Measurements from ENCODE around the gene STAT1.

STAT1 gene

GRCh38 chr2:191045141-191045540 is 31.2 kb upstream of the STAT1 start:
- H3K9me3 ChIP-seq (ENCODE audit: low read length), result no peaks in the 10 kb centered on the region
- H3K27me3 ChIP-seq (ENCODE audit: control insufficient read depth in 1 of 2, insufficient read depth in 2 of 2, low read length in 2 of 2), result no peaks in the 10 kb centered on the region
- H3K9ac ChIP-seq (ENCODE audit: low read length), result no peak overlapping the region
- H3K27ac ChIP-seq (ENCODE audit: low read depth, low read length), result no peak overlapping the region
- no peaks in the 10 kb centered on the region for H3K36me3 ChIP-seq (ENCODE audit: insufficient read depth, low read length)
- no peaks in the 10 kb centered on the region for H3K4me1 ChIP-seq (ENCODE audit: insufficient read depth, low read length)
- H3K4me3 ChIP-seq (ENCODE audit: low read depth in 1 of 2, low read length in 2 of 2), result no peak overlapping the region

DNA sequence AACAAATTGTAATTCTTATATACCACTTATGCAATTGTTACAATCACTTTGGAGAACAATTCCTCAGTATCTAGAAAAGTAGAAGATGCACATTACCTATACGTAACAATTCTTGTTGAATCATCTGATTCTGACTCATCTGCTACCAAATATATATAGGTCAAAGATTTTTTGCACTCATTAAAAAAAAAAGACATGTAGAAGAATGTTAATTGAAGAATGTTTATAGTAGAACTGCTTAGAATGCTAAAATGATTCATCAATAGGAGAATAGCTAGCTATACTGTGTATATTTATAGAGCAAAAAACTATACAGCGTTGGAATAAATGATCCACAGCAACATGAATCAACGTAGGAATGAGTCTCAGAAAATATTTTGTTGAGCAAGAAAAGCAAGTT is 29.5 kb upstream of the STAT1 start:
- Histone ChIP-seq H3K27ac (ENCODE audit: low read depth, low read length) (no peak overlapping the region), H3K4me1 (ENCODE audit: insufficient read depth, low read length) (no peaks in the 10 kb centered on the region), H3K9ac (ENCODE audit: low read length) (no peak overlapping the region), H3K27me3 (ENCODE audit: control insufficient read depth in 1 of 2, insufficient read depth in 2 of 2, low read length in 2 of 2) (no peaks in the 10 kb centered on the region), H3K36me3 (ENCODE audit: insufficient read depth, low read length) (no peaks in the 10 kb centered on the region), H3K4me3 (ENCODE audit: low read depth in 1 of 2, low read length in 2 of 2) (no peak overlapping the region), H3K9me3 (ENCODE audit: low read length) (no peaks in the 10 kb centered on the region)

DNA sequence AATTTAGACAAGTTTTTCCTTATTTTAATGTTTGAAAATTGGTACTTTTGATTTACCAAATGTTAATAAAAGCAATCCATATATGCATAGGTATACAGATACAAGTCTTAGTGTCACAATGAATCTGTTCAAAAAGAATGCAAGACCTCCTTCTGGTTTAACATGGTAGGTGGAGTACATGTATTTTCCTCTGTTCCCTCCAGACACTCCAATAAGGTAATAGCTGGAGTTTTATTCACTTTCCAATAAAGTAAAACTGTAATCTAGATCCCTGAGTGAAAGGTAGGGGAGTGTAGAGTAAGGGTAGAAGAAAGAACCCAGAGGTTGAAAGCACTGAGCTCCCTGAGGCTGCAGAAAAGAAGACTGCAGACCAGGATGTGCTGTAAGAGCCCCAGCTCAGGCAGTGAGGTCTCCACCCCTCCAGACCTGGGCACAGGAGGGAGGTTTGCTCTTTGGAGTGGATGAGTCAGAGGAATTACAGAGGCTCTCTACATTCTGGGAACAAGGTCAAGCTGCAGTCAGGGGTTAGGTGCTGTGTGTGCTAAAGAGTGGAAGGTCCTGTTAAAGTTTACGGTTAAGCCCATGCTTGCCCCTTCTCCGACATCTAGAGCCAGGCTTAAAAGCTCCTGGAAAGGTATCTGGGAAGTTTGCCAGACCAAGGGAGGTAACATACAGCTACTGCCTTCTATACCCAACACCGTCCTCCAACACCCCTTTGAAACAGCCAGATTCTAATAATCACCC is 27.6 kb upstream of the STAT1 start:
- Histone ChIP-seq H3K4me3 (ENCODE audit: low read depth in 1 of 2, low read length in 2 of 2) (no peak overlapping the region), H3K4me1 (ENCODE audit: insufficient read depth, low read length) (no peaks in the 10 kb centered on the region), H3K27me3 (ENCODE audit: control insufficient read depth in 1 of 2, insufficient read depth in 2 of 2, low read length in 2 of 2) (no peaks in the 10 kb centered on the region), H3K27ac (ENCODE audit: low read depth, low read length) (no peak overlapping the region), H3K36me3 (ENCODE audit: insufficient read depth, low read length) (no peaks in the 10 kb centered on the region), H3K9ac (ENCODE audit: low read length) (no peak overlapping the region), H3K9me3 (ENCODE audit: low read length) (no peaks in the 10 kb centered on the region)

GRCh38 chr2:191039616-191040015 is 25.6 kb upstream of the STAT1 start:
- Histone ChIP-seq H3K9ac (ENCODE audit: low read length) (no peak overlapping the region), H3K27me3 (ENCODE audit: control insufficient read depth in 1 of 2, insufficient read depth in 2 of 2, low read length in 2 of 2) (no peaks in the 10 kb centered on the region), H3K36me3 (ENCODE audit: insufficient read depth, low read length) (no peaks in the 10 kb centered on the region), H3K9me3 (ENCODE audit: low read length) (no peaks in the 10 kb centered on the region), H3K27ac (ENCODE audit: low read depth, low read length) (no peak overlapping the region), H3K4me1 (ENCODE audit: insufficient read depth, low read length) (no peaks in the 10 kb centered on the region), H3K4me3 (ENCODE audit: low read depth in 1 of 2, low read length in 2 of 2) (no peak overlapping the region)

GRCh38 chr2:191038741-191039140 is 24.8 kb upstream of the STAT1 start:
- H3K4me1 ChIP-seq (ENCODE audit: insufficient read depth, low read length), result no peaks in the 10 kb centered on the region
- no peak overlapping the region for H3K4me3 ChIP-seq (ENCODE audit: low read depth in 1 of 2, low read length in 2 of 2)
- no peak overlapping the region for H3K27ac ChIP-seq (ENCODE audit: low read depth, low read length)
- H3K36me3 ChIP-seq (ENCODE audit: insufficient read depth, low read length), result no peaks in the 10 kb centered on the region
- no peaks in the 10 kb centered on the region for H3K9me3 ChIP-seq (ENCODE audit: low read length)
- no peak overlapping the region for H3K9ac ChIP-seq (ENCODE audit: low read length)
- no peaks in the 10 kb centered on the region for H3K27me3 ChIP-seq (ENCODE audit: control insufficient read depth in 1 of 2, insufficient read depth in 2 of 2, low read length in 2 of 2)

DNA sequence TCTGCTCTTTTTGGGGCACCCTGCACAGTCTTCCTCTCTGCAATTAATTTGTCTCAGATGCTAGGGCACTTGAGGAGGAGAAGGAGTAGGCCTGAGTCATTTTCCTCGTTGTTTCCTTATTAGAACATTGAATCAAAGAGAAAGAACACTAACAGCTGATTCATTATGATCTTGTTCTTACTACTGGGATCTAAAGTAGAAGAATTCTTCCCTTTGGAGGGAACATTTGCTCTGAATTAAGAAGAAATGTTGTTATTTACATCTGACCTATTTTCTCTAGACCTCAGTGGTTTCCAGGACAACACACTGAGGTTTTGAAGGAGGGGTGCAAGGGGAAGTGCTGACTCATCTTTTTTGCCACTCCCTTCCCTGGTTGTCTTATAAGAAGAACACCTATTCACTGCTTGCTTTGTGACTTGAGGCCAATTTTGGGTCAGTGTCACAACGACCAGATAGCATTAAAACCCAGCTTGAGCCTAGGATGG is 24.3 kb upstream of the STAT1 start:
- Histone ChIP-seq H3K4me3 (ENCODE audit: low read depth in 1 of 2, low read length in 2 of 2) (no peak overlapping the region), H3K27ac (ENCODE audit: low read depth, low read length) (no peak overlapping the region), H3K9ac (ENCODE audit: low read length) (no peak overlapping the region), H3K4me1 (ENCODE audit: insufficient read depth, low read length) (no peaks in the 10 kb centered on the region), H3K9me3 (ENCODE audit: low read length) (no peaks in the 10 kb centered on the region), H3K27me3 (ENCODE audit: control insufficient read depth in 1 of 2, insufficient read depth in 2 of 2, low read length in 2 of 2) (no peaks in the 10 kb centered on the region), H3K36me3 (ENCODE audit: insufficient read depth, low read length) (no peaks in the 10 kb centered on the region)

GRCh38 chr2:191037351-191037750 is 23.4 kb upstream of the STAT1 start:
- Histone ChIP-seq H3K9me3 (ENCODE audit: low read length) (no peaks in the 10 kb centered on the region), H3K4me1 (ENCODE audit: insufficient read depth, low read length) (no peaks in the 10 kb centered on the region), H3K9ac (ENCODE audit: low read length) (no peak overlapping the region), H3K4me3 (ENCODE audit: low read depth in 1 of 2, low read length in 2 of 2) (no peak overlapping the region), H3K36me3 (ENCODE audit: insufficient read depth, low read length) (no peaks in the 10 kb centered on the region), H3K27me3 (ENCODE audit: control insufficient read depth in 1 of 2, insufficient read depth in 2 of 2, low read length in 2 of 2) (no peaks in the 10 kb centered on the region), H3K27ac (ENCODE audit: low read depth, low read length) (no peak overlapping the region)

DNA sequence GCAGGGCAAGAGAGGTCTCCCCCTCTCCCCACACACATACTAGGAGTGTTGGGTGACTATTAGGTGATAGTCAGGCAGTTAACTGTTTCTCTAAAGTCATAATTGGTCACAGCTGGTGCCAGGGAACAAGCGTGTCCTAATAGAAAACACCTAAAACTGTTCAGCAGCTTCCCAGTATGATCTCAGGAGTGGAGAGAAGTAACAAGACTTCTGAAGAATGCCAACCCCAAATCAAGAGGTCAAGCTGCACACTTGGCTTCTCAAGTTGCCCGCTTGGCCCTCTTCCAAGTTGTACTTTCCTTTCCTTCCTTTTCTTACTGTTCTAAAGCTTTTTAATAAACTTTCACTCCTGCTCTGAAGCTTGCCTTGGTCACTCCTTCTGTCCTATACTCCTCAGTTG is 22.4 kb upstream of the STAT1 start:
- Histone ChIP-seq H3K9me3 (ENCODE audit: low read length) (no peaks in the 10 kb centered on the region), H3K27ac (ENCODE audit: low read depth, low read length) (no peak overlapping the region), H3K9ac (ENCODE audit: low read length) (no peak overlapping the region)

GRCh38 chr2:191032588-191033429 is 18.8 kb upstream of the STAT1 start:
- Histone ChIP-seq H3K9me3 (ENCODE audit: low read length) (no peaks in the 10 kb centered on the region), H3K27me3 (ENCODE audit: control insufficient read depth in 1 of 2, insufficient read depth in 2 of 2, low read length in 2 of 2) (no peaks in the 10 kb centered on the region), H3K27ac (ENCODE audit: low read depth, low read length) (no peak overlapping the region), H3K4me1 (ENCODE audit: insufficient read depth, low read length) (no peaks in the 10 kb centered on the region), H3K4me3 (ENCODE audit: low read depth in 1 of 2, low read length in 2 of 2) (no peak overlapping the region), H3K36me3 (ENCODE audit: insufficient read depth, low read length) (no peaks in the 10 kb centered on the region), H3K9ac (ENCODE audit: low read length) (no peak overlapping the region)

More for the DNA sequence above, 22.4 kb upstream of the STAT1 start:
- Histone ChIP-seq H3K27me3 (ENCODE audit: control insufficient read depth in 1 of 2, insufficient read depth in 2 of 2, low read length in 2 of 2) (no peaks in the 10 kb centered on the region), H3K4me1 (ENCODE audit: insufficient read depth, low read length) (no peaks in the 10 kb centered on the region), H3K36me3 (ENCODE audit: insufficient read depth, low read length) (no peaks in the 10 kb centered on the region), H3K4me3 (ENCODE audit: low read depth in 1 of 2, low read length in 2 of 2) (no peak overlapping the region)

GRCh38 chr2:191031256-191031655 is 17.3 kb upstream of the STAT1 start:
- H3K27me3 ChIP-seq (ENCODE audit: control insufficient read depth in 1 of 2, insufficient read depth in 2 of 2, low read length in 2 of 2), result no peaks in the 10 kb centered on the region
- H3K4me1 ChIP-seq (ENCODE audit: insufficient read depth, low read length), result no peaks in the 10 kb centered on the region
- H3K36me3 ChIP-seq (ENCODE audit: insufficient read depth, low read length), result no peaks in the 10 kb centered on the region
- no peak overlapping the region for H3K4me3 ChIP-seq (ENCODE audit: low read depth in 1 of 2, low read length in 2 of 2)
- no peak overlapping the region for H3K27ac ChIP-seq (ENCODE audit: low read depth, low read length)
- H3K9me3 ChIP-seq (ENCODE audit: low read length), result no peaks in the 10 kb centered on the region
- H3K9ac ChIP-seq (ENCODE audit: low read length), result no peak overlapping the region

DNA sequence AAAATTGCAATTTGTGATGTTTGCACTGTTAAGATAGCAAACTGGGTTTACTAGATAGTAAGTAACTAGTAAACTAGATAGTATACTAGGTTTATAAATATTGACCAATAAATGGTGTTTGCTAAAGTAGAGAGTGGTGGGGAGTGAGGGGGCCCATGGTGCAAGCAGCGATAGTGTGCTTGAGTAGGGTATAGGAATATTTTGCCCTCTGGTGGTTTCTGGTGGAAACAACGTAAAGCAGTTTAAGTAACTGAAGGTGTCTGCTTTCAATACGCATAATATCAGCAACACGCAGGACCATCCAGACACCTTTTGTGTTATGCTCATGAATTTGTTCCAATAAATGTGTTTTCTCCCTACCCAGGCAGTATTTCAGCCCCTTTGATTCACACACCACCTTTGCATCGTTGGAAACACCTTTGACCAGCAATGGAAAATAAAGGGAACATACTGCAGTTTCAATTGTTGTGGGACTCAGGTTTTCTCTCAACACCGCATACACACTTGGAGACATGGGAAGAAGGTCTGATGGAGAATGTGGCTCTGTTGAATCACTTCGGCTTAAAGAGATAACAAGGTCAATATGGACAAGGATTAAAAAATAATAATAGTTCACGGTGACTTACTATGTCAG is 16.7 kb upstream of the STAT1 start:
- Histone ChIP-seq H3K9me3 (ENCODE audit: low read length) (no peaks in the 10 kb centered on the region), H3K4me3 (ENCODE audit: low read depth in 1 of 2, low read length in 2 of 2) (no peak overlapping the region), H3K27me3 (ENCODE audit: control insufficient read depth in 1 of 2, insufficient read depth in 2 of 2, low read length in 2 of 2) (no peaks in the 10 kb centered on the region), H3K27ac (ENCODE audit: low read depth, low read length) (no peak overlapping the region), H3K9ac (ENCODE audit: low read length) (no peak overlapping the region), H3K4me1 (ENCODE audit: insufficient read depth, low read length) (no peaks in the 10 kb centered on the region), H3K36me3 (ENCODE audit: insufficient read depth, low read length) (no peaks in the 10 kb centered on the region)
